HG02943 (cell line): Measurements from ENCODE around the gene RNF17.

Experiments used
- ATAC-seq: cut with Tn5 transposase; IDR thresholded peaks from one replicate; pipeline ENCODE4 v1.9.1; 2021; ENCODE audit warnings: mild to moderate bottlenecking, low read depth, moderate library complexity; ENCODE audit not compliant: unreplicated experiment

Gene RNF17

GRCh38 chr13:24892829-24893228 lies 128.9 kb downstream of the RNF17 start:
- no peak for ATAC-seq

- ATAC-seq, result no peak
Measured at GRCh38 chr13:24893863-24894262, 129.9 kb downstream of the RNF17 start.

- no peak for ATAC-seq
Measured at GRCh38 chr13:24894277-24894971, 130.5 kb downstream of the RNF17 start.

- no peak for ATAC-seq
Measured at GRCh38 chr13:24894972-24895300, 131.0 kb downstream of the RNF17 start.

- ATAC-seq, result no peak
Measured at GRCh38 chr13:24896061-24896460, 132.1 kb downstream of the RNF17 start.

GRCh38 chr13:24897293-24897692 lies 133.3 kb downstream of the RNF17 start:
- ATAC-seq, result no peak

- no peak for ATAC-seq
Measured at GRCh38 chr13:24899601-24900000, 135.6 kb downstream of the RNF17 start.

GRCh38 chr13:24900507-24900906 lies 136.5 kb downstream of the RNF17 start:
- no peak for ATAC-seq

GRCh38 chr13:24905242-24905641 lies 141.3 kb downstream of the RNF17 start:
- no peak for ATAC-seq

- no peak for ATAC-seq
Measured at GRCh38 chr13:24906268-24906667, 142.3 kb downstream of the RNF17 start.

- no peak for ATAC-seq
Measured at GRCh38 chr13:24910502-24911132, 146.6 kb downstream of the RNF17 start.

GRCh38 chr13:24911133-24911908 lies 147.4 kb downstream of the RNF17 start:
- ATAC-seq, result no peak

- no peak for ATAC-seq
Measured at GRCh38 chr13:24916464-24916863, 152.5 kb downstream of the RNF17 start.

GRCh38 chr13:24921003-24921402 lies 157.0 kb downstream of the RNF17 start:
- ATAC-seq, result no peak

- no peak for ATAC-seq
Measured at GRCh38 chr13:24921881-24922280, 157.9 kb downstream of the RNF17 start.

- ATAC-seq, result peak; percentile 25
Measured at GRCh38 chr13:24922387-24922744, 158.4 kb downstream of the RNF17 start.

GRCh38 chr13:24922745-24923591 lies 159.0 kb downstream of the RNF17 start:
- peak; percentile 93 for ATAC-seq

- no peak for ATAC-seq
Measured at GRCh38 chr13:24925318-24926231, 161.6 kb downstream of the RNF17 start.

GRCh38 chr13:24927810-24928404 lies 163.9 kb downstream of the RNF17 start:
- no peak for ATAC-seq
